Astrocyte (in vitro differentiated cells and primary cell): ENCODE results near the gene PEX19. TPM values are rescaled to one million over a fixed set of nuclear protein-coding genes. Genes with fewer than 3 reads are reported as not detected.

Experiments
- DNase-seq: peaks from one replicate; pipeline ENCODE4 v3.0.0-alpha.2; 2010; ENCODE audit warnings: low read depth
- FAIRE-seq: peaks from 2 replicates; lab custom pipeline; 2011; peaks lifted over from hg19 to GRCh38; lab: Jason Lieb, UNC
- H2AFZ ChIP-seq: 2 replicates; pipeline ENCODE4 v1.6.0; 2012; ENCODE audit warnings: low read depth, low read length, inconsistent platforms
- H3K27ac ChIP-seq: 2 replicates; pipeline ENCODE4 v1.5.1; 2011; ENCODE audit warnings: low read depth, low read length, inconsistent platforms
- H3K27me3 ChIP-seq: 2 replicates; pipeline ENCODE4 v1.6.0; 2011; ENCODE audit warnings: low read length, inconsistent platforms; ENCODE audit not compliant: insufficient read depth
- H3K36me3 ChIP-seq: 2 replicates; pipeline ENCODE4 v1.5.1; 2011; ENCODE audit warnings: low read length, inconsistent platforms; ENCODE audit not compliant: insufficient read depth
- H3K4me1 ChIP-seq: 2 replicates; pipeline ENCODE4 v1.5.1; 2011; ENCODE audit warnings: low read length, inconsistent platforms; ENCODE audit not compliant: insufficient read depth
- H3K4me2 ChIP-seq: 2 replicates; pipeline ENCODE4 v1.6.0; 2012; ENCODE audit warnings: low read length, inconsistent platforms
- H3K4me3 ChIP-seq: 2 replicates; pipeline ENCODE4 v1.5.1; 2011; ENCODE audit warnings: low read depth, mild to moderate bottlenecking, low read length, inconsistent platforms; ENCODE audit not compliant: insufficient read depth
- H3K79me2 ChIP-seq: 2 replicates; pipeline ENCODE4 v1.6.0; 2012; ENCODE audit warnings: mild to moderate bottlenecking, low read length, inconsistent platforms; ENCODE audit not compliant: insufficient read depth
- H3K9ac ChIP-seq: 2 replicates; pipeline ENCODE4 v1.6.0; 2012; ENCODE audit warnings: mild to moderate bottlenecking, low read length, inconsistent platforms
- H3K9me3 ChIP-seq: 2 replicates; pipeline ENCODE4 v1.5.1; 2012; ENCODE audit warnings: low read depth, mild to moderate bottlenecking, low read length, inconsistent platforms; ENCODE audit not compliant: insufficient read depth
- H4K20me1 ChIP-seq: 2 replicates; pipeline ENCODE4 v1.6.0; 2012; ENCODE audit warnings: low read length, inconsistent platforms; ENCODE audit not compliant: insufficient read depth
- H3K27ac Mint-ChIP-seq: one replicate; pipeline ENCODE4 v1.8.0; 2021; ENCODE audit warnings: mild to moderate bottlenecking, mixed read lengths; ENCODE audit not compliant: unreplicated experiment
- H3K27me3 Mint-ChIP-seq: one replicate; pipeline ENCODE4 v1.8.0; 2021; ENCODE audit warnings: low read depth, mixed read lengths; ENCODE audit not compliant: unreplicated experiment
- H3K36me3 Mint-ChIP-seq: one replicate; pipeline ENCODE4 v1.8.0; 2021; ENCODE audit warnings: low read depth, mixed read lengths; ENCODE audit not compliant: unreplicated experiment
- H3K4me1 Mint-ChIP-seq: one replicate; pipeline ENCODE4 v1.8.0; 2021; ENCODE audit warnings: low read depth, mixed read lengths; ENCODE audit not compliant: unreplicated experiment
- H3K4me3 Mint-ChIP-seq: one replicate; pipeline ENCODE4 v1.8.0; 2021; ENCODE audit warnings: mild to moderate bottlenecking, moderate library complexity, mixed read lengths; ENCODE audit not compliant: unreplicated experiment
- H3K9me3 Mint-ChIP-seq: one replicate; pipeline ENCODE4 v1.8.0; 2021; ENCODE audit warnings: mild to moderate bottlenecking, mixed read lengths; ENCODE audit not compliant: unreplicated experiment
- CTCF ChIP-seq: IDR thresholded peaks from 2 replicates; pipeline ENCODE4 v1.5.1; 2011; ENCODE audit warnings: low read depth, mild to moderate bottlenecking, inconsistent platforms, low read length, moderate library complexity; ENCODE audit not compliant: insufficient read depth
- EZH2 ChIP-seq: IDR thresholded peaks from 2 replicates; pipeline ENCODE4 v1.6.1; 2012; ENCODE audit warnings: mild to moderate bottlenecking, low read length, inconsistent platforms; ENCODE audit not compliant: insufficient read depth
- total RNA-seq: library from RNA; stranded (reverse); gene quantifications from 2 replicates; pipeline ENCODE4 v1.2.1, GENCODE V29; 2021

Gene PEX19
- total RNA-seq, 1 donor from 2014 or later, result 64.2 TPM

DNA sequence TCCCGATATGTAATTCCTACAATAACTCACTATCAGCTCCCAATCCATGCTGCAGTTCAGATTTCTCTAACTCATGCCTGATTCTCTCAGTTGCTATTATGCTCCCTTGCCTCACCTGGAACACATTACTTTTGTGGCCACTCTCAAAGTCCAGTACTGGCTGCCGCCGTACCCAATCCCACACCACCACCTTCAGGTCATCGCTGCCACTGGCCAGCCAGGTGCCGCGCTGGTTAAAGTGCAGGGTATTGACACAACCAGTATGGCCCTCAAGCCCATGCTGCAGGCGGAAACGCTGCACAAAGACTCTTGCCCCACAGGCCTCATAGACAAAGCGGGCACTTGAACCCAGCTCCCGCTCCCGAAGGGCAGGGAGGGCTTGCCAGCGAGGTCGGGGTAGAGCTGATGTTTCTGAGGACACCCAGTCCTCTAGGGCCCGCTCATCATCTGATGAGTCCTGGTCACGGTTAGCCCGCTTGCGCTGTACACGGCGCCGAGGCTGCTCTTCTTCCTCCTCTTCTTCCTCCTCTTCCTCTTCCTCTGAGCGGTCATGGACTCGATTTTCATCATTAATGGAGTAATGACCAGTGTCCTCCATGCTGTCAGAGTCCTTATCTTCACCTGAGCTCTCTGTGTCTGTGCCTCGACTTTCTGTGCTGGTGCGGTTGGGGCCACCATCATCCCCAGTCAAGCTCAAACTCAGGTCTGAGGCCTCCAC, 45.2 kb downstream of the PEX19 start:
- FAIRE-seq, result no peak
- no peak overlapping the region for H3K4me2 ChIP-seq
- peaks cover 31% of the 10 kb centered on the region for H3K79me2 ChIP-seq
- H4K20me1 ChIP-seq, result peaks cover 31% of the 10 kb centered on the region
- H3K36me3 Mint-ChIP-seq, result peaks cover 11% of the 10 kb centered on the region
- H3K4me3 ChIP-seq, result no peak overlapping the region
- no peak overlapping the region for H3K4me3 Mint-ChIP-seq
- no peak overlapping the region for H3K9ac ChIP-seq
- H3K27me3 Mint-ChIP-seq, result no peaks in the 10 kb centered on the region
- H2AFZ ChIP-seq, result no peak overlapping the region
- no peak for TF ChIP-seq EZH2
- no peak for TF ChIP-seq CTCF
- no peaks in the 10 kb centered on the region for H3K9me3 ChIP-seq
- H3K27me3 ChIP-seq, result no peaks in the 10 kb centered on the region
- H3K27ac ChIP-seq, result no peak overlapping the region
- DNase-seq, result no peak
- H3K4me1 ChIP-seq, result no peaks in the 10 kb centered on the region
- peak overlapping the region; percentile 19 for H3K27ac Mint-ChIP-seq
- H3K36me3 ChIP-seq, result peaks cover 36% of the 10 kb centered on the region
- H3K4me1 Mint-ChIP-seq, result no peaks in the 10 kb centered on the region
- H3K9me3 Mint-ChIP-seq, result no peaks in the 10 kb centered on the region

GRCh38 chr1:160238408-160238807, 46.5 kb downstream of the PEX19 start:
- Mint-ChIP-seq H3K4me3 (no peak overlapping the region), H3K9me3 (no peaks in the 10 kb centered on the region), H3K27me3 (no peaks in the 10 kb centered on the region), H3K27ac (no peak overlapping the region), H3K36me3 (peaks cover 11% of the 10 kb centered on the region), H3K4me1 (peaks cover 2% of the 10 kb centered on the region)
- Histone ChIP-seq H3K4me2 (no peak overlapping the region), H3K79me2 (peaks cover 21% of the 10 kb centered on the region), H3K9me3 (no peaks in the 10 kb centered on the region), H4K20me1 (peaks cover 29% of the 10 kb centered on the region), H3K4me3 (no peak overlapping the region), H3K27me3 (no peaks in the 10 kb centered on the region), H3K27ac (no peak overlapping the region), H3K4me1 (no peaks in the 10 kb centered on the region), H3K36me3 (peaks cover 38% of the 10 kb centered on the region), H2AFZ (no peak overlapping the region), H3K9ac (no peak overlapping the region)
- FAIRE-seq, result no peak
- DNase-seq, result no peak
- no peak for TF ChIP-seq CTCF
- no peak for TF ChIP-seq EZH2

DNA sequence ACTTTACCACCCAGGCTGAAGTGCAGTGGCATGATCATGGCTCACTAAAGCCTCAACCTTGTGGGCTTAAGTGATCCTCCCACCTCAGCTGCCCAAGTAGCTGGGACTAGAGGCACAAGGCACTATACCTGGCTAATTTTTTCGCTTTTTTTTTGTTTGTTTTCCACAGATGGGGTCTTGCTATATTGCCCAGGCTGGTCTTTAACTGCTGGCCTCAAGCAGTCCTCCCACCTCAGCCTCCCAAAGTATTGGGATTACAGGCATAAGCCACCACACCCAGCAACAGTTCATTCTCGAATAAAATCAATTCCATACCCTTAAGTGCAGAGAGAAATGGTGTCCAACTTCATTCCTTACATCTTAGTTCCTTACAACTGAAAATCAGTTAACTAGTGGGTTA, 47.4 kb downstream of the PEX19 start:
- TF ChIP-seq EZH2, result no peak
- TF ChIP-seq CTCF, result no peak
- Histone ChIP-seq H3K4me3 (no peak overlapping the region), H3K4me2 (no peak overlapping the region), H3K4me1 (no peaks in the 10 kb centered on the region), H4K20me1 (peaks cover 32% of the 10 kb centered on the region), H3K27ac (no peak overlapping the region), H3K36me3 (peaks cover 36% of the 10 kb centered on the region), H3K27me3 (no peaks in the 10 kb centered on the region), H2AFZ (no peak overlapping the region), H3K9me3 (no peaks in the 10 kb centered on the region), H3K79me2 (peaks cover 16% of the 10 kb centered on the region), H3K9ac (no peak overlapping the region)
- no peaks in the 10 kb centered on the region for H3K27me3 Mint-ChIP-seq
- no peak for DNase-seq
- FAIRE-seq, result no peak
- H3K27ac Mint-ChIP-seq, result no peak overlapping the region
- no peak overlapping the region for H3K4me3 Mint-ChIP-seq
- no peaks in the 10 kb centered on the region for H3K9me3 Mint-ChIP-seq
- peaks cover 11% of the 10 kb centered on the region for H3K36me3 Mint-ChIP-seq
- H3K4me1 Mint-ChIP-seq, result peaks cover 2% of the 10 kb centered on the region
